Measurements from ENCODE around the gene CYFIP1. TPM values are rescaled to one million over a fixed set of nuclear protein-coding genes. Genes with fewer than 3 reads are reported as not detected.

The CYFIP1 gene
- total and polyA plus RNA-seq, 10 donors = 11.5 to 139 (median 84.9) TPM

GRCh38 chr15:22885120-22885519 lies 95.0 kb downstream of the CYFIP1 start:
- H3K4me1 ChIP-seq = no peaks in the 10 kb centered on the region
- intact Hi-C loops (cut with DNase I; ENCODE audit: low total_unique reads) = loop anchor here (10.0 kb wide), 1 partner anchor 60 kb away; no protein-coding TSS in a partner anchor
- TF ChIP-seq CTCF (IDR thresholded peaks at IDR 0.05 in 8 of 11, conservative IDR thresholded peaks at IDR 0.05 in 3 of 11) = no peak
- TF ChIP-seq POLR2AphosphoS5 (IDR thresholded peaks at IDR 0.05) = no peak
- no peak for TF ChIP-seq POLR2A (IDR thresholded peaks at IDR 0.05)

GRCh38 chr15:22884344-22884743 lies 95.8 kb downstream of the CYFIP1 start:
- Histone ChIP-seq H3K27me3 (replicated peaks in 1 of 7) (no peaks in the 10 kb centered on the region), H3K36me3 (peaks cover 0 to 75% (median 24%) of the 10 kb centered on the region in 6 donors), H3K27ac (no peak overlapping the region), H3K4me1 (no peaks in the 10 kb centered on the region), H3K9me3 (no peaks in the 10 kb centered on the region), H3K4me3 (no peak overlapping the region)
- DNase-seq = no peak
- WGBS, 5 donors = 45 to 86% (median 80%) methylated on average over 1 of the region's 1 CpG
- intact Hi-C loops (cut with DNase I; ENCODE audit: low total_unique reads) = loop anchor here (10.0 kb wide), 1 partner anchor 60 kb away; no protein-coding TSS in a partner anchor
- TF ChIP-seq CTCF (IDR thresholded peaks at IDR 0.05 in 8 of 11, conservative IDR thresholded peaks at IDR 0.05 in 3 of 11) = peak in 4 of 11 experiments; percentile 9 to 20 (median 14)
- TF ChIP-seq POLR2AphosphoS5 (IDR thresholded peaks at IDR 0.05) = no peak

More at GRCh38 chr15:22885120-22885519, 95.0 kb downstream of the CYFIP1 start:
- H3K9me3 ChIP-seq = no peaks in the 10 kb centered on the region
- H3K27me3 ChIP-seq (replicated peaks in 1 of 7) = no peaks in the 10 kb centered on the region
- no peak overlapping the region for H3K4me3 ChIP-seq
- 92 to 98% (median 97%) methylated on average over 6 of the region's 6 CpGs for WGBS, 5 donors
- DNase-seq = no peak
- no peak overlapping the region for H3K27ac ChIP-seq
- H3K36me3 ChIP-seq = peaks cover 0 to 74% (median 21%) of the 10 kb centered on the region in 6 donors

GRCh38 chr15:22883196-22883595 lies 97.0 kb downstream of the CYFIP1 start:
- WGBS, 5 donors = 87 to 94% (median 93%) methylated on average over 13 of the region's 13 CpGs
- TF ChIP-seq POLR2A (IDR thresholded peaks at IDR 0.05) (no peak), POLR2AphosphoS5 (IDR thresholded peaks at IDR 0.05) (no peak), CTCF (IDR thresholded peaks at IDR 0.05 in 8 of 11, conservative IDR thresholded peaks at IDR 0.05 in 3 of 11) (no peak)
- Histone ChIP-seq H3K9me3 (no peaks in the 10 kb centered on the region), H3K4me1 (no peaks in the 10 kb centered on the region), H3K27me3 (replicated peaks in 1 of 7) (no peaks in the 10 kb centered on the region), H3K4me3 (no peak overlapping the region), H3K36me3 (peaks cover 0 to 75% (median 27%) of the 10 kb centered on the region in 6 donors), H3K27ac (no peak overlapping the region)
- intact Hi-C loops (cut with DNase I; ENCODE audit: low total_unique reads) = loop anchor here (10.0 kb wide), 1 partner anchor 58 kb away; no protein-coding TSS in a partner anchor
- DNase-seq = no peak

GRCh38 chr15:22881739-22882440 lies 98.3 kb downstream of the CYFIP1 start:
- no peaks in the 10 kb centered on the region for H3K4me1 ChIP-seq
- no peak overlapping the region for H3K27ac ChIP-seq
- DNase-seq = no peak
- 91 to 96% (median 93%) methylated on average over 20 to 25 of the region's 25 CpGs for WGBS, 5 donors
- H3K9me3 ChIP-seq = peaks cover 0 to 11% (median 4%) of the 10 kb centered on the region in 8 donors
- no peaks in the 10 kb centered on the region for H3K27me3 ChIP-seq (replicated peaks in 1 of 7)
- intact Hi-C loops (cut with DNase I; ENCODE audit: low total_unique reads) = loop anchor here (10.0 kb wide), 1 partner anchor 57 kb away; no protein-coding TSS in a partner anchor
- H3K4me3 ChIP-seq = no peak overlapping the region
- H3K36me3 ChIP-seq = peaks cover 0 to 75% (median 34%) of the 10 kb centered on the region in 6 donors
- no peak for TF ChIP-seq POLR2AphosphoS5 (IDR thresholded peaks at IDR 0.05)
- TF ChIP-seq POLR2A (IDR thresholded peaks at IDR 0.05) = no peak
- TF ChIP-seq CTCF (IDR thresholded peaks at IDR 0.05 in 8 of 11, conservative IDR thresholded peaks at IDR 0.05 in 3 of 11) = no peak

Data from spleen (tissue), 11 donors.